Measurements from ENCODE around the gene MVK. TPM values are rescaled to one million over a fixed set of nuclear protein-coding genes. Genes with fewer than 3 reads are reported as not detected.

Gene MVK
- total RNA-seq, 4 donors from 2014 or later = 17.2 to 157 (median 25.4) TPM

- Histone ChIP-seq H3K27ac (no peak overlapping the region), H3K27me3 (no peaks in the 10 kb centered on the region), H3K4me3 (no peak overlapping the region), H3K36me3 (peaks cover 0 to 10% (median 4%) of the 10 kb centered on the region in 4 donors), H3K9me3 (no peaks in the 10 kb centered on the region), H3K4me1 (no peaks in the 10 kb centered on the region)
- intact Hi-C loops (cut with DNase I; ENCODE audit: low total_unique reads) (no loop called here), in situ Hi-C loops (cut with MboI; ENCODE audit: low pct_ligation_motif_present in 1 of 4, low pct_unique_long_range_greater_than_20kb in 1 of 4, low sequenced_read_pairs in 3 of 4) (no loop called here)
- DNase-seq = no peak
- 93 to 94% methylated on average over 3 to 8 of the region's 8 CpGs for WGBS, 2 donors (ENCODE audit: low coverage in 1 of 2)
- no peak for TF ChIP-seq EP300 (IDR thresholded peaks at IDR 0.05; ENCODE audit: low read depth)
- no peak for TF ChIP-seq POLR2A (IDR thresholded peaks at IDR 0.05)
- no peak for TF ChIP-seq POLR2AphosphoS5 (IDR thresholded peaks at IDR 0.05)
- TF ChIP-seq, protein P1, sequence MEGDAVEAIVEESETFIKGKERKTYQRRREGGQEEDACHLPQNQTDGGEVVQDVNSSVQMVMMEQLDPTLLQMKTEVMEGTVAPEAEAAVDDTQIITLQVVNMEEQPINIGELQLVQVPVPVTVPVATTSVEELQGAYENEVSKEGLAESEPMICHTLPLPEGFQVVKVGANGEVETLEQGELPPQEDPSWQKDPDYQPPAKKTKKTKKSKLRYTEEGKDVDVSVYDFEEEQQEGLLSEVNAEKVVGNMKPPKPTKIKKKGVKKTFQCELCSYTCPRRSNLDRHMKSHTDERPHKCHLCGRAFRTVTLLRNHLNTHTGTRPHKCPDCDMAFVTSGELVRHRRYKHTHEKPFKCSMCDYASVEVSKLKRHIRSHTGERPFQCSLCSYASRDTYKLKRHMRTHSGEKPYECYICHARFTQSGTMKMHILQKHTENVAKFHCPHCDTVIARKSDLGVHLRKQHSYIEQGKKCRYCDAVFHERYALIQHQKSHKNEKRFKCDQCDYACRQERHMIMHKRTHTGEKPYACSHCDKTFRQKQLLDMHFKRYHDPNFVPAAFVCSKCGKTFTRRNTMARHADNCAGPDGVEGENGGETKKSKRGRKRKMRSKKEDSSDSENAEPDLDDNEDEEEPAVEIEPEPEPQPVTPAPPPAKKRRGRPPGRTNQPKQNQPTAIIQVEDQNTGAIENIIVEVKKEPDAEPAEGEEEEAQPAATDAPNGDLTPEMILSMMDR (IDR thresholded peaks at IDR 0.05) = no peak
These were observed 8.3 kb downstream of the MVK start for GRCh38 chr12:109581856-109582255.

GRCh38 chr12:109582636-109583035 lies 9.0 kb downstream of the MVK start:
- no peaks in the 10 kb centered on the region for H3K27me3 ChIP-seq
- H3K36me3 ChIP-seq = peaks cover 0 to 8% (median 2%) of the 10 kb centered on the region in 4 donors
- no peaks in the 10 kb centered on the region for H3K9me3 ChIP-seq
- H3K4me1 ChIP-seq = no peaks in the 10 kb centered on the region
- WGBS, 2 donors (ENCODE audit: low coverage in 1 of 2) = 80 to 86% methylated on average over 1 to 5 of the region's 5 CpGs
- TF ChIP-seq POLR2AphosphoS5 (IDR thresholded peaks at IDR 0.05) (no peak), EP300 (IDR thresholded peaks at IDR 0.05; ENCODE audit: low read depth) (no peak), POLR2A (IDR thresholded peaks at IDR 0.05) (no peak)
- TF ChIP-seq, protein P1 (IDR thresholded peaks at IDR 0.05) = no peak
- no peak overlapping the region for H3K4me3 ChIP-seq
- intact Hi-C loops (cut with DNase I; ENCODE audit: low total_unique reads) (no loop called here), in situ Hi-C loops (cut with MboI; ENCODE audit: low pct_ligation_motif_present in 1 of 4, low pct_unique_long_range_greater_than_20kb in 1 of 4, low sequenced_read_pairs in 3 of 4) (no loop called here)
- no peak for DNase-seq
- H3K27ac ChIP-seq = no peak overlapping the region

DNA sequence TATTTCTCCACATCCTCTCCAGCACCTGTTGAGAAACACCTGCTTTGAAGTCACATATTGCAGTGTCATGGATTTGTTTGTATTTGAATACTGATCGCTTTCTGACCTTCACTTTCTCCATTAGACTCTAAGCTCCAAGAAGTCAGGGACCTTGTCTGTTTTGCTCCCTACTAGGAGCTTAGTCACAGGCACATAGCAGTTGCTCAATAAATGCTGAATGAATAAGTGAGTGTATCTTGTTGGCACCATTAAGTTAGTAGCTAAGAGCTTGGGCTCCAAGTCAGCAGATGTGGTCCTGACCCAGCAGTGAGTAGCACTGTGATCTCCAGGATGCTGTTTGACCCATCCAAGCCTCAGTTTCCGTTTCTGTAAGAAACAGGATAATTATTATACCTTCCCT lies 10.1 kb downstream of the MVK start:
- DNase-seq = no peak
- Histone ChIP-seq H3K9me3 (no peaks in the 10 kb centered on the region), H3K4me1 (no peaks in the 10 kb centered on the region), H3K4me3 (no peak overlapping the region), H3K36me3 (peaks cover 0 to 3% (median under 1%) of the 10 kb centered on the region in 4 donors), H3K27ac (no peak overlapping the region), H3K27me3 (no peaks in the 10 kb centered on the region)
- TF ChIP-seq POLR2A (IDR thresholded peaks at IDR 0.05) (no peak), EP300 (IDR thresholded peaks at IDR 0.05; ENCODE audit: low read depth) (no peak), POLR2AphosphoS5 (IDR thresholded peaks at IDR 0.05) (no peak)
- TF ChIP-seq, protein P1 (IDR thresholded peaks at IDR 0.05) = no peak
- intact Hi-C loops (cut with DNase I; ENCODE audit: low total_unique reads) (no loop called here), in situ Hi-C loops (cut with MboI; ENCODE audit: low pct_ligation_motif_present in 1 of 4, low pct_unique_long_range_greater_than_20kb in 1 of 4, low sequenced_read_pairs in 3 of 4) (no loop called here)
- 92 to 96% methylated on average over 2 of the region's 2 CpGs for WGBS, 2 donors (ENCODE audit: low coverage in 1 of 2)

GRCh38 chr12:109586385-109587296 lies 13.0 kb downstream of the MVK start:
- 89% methylated on average over 9 of the region's 10 CpGs; no CpG with 5 or more reads in 1 of the 2 donors for WGBS, 2 donors (ENCODE audit: low coverage in 1 of 2)
- H3K36me3 ChIP-seq = no peaks in the 10 kb centered on the region
- DNase-seq = no peak

More at GRCh38 chr12:109586385-109587296, 13.0 kb downstream of the MVK start:
- TF ChIP-seq POLR2AphosphoS5 (IDR thresholded peaks at IDR 0.05) (no peak), EP300 (IDR thresholded peaks at IDR 0.05; ENCODE audit: low read depth) (no peak), POLR2A (IDR thresholded peaks at IDR 0.05) (no peak)
- TF ChIP-seq, protein P1 (IDR thresholded peaks at IDR 0.05) = no peak
- Histone ChIP-seq H3K4me3 (no peak overlapping the region), H3K27ac (no peak overlapping the region), H3K4me1 (no peaks in the 10 kb centered on the region), H3K27me3 (no peaks in the 10 kb centered on the region), H3K9me3 (no peaks in the 10 kb centered on the region)
- intact Hi-C loops (cut with DNase I; ENCODE audit: low total_unique reads) (no loop called here), in situ Hi-C loops (cut with MboI; ENCODE audit: low pct_ligation_motif_present in 1 of 4, low pct_unique_long_range_greater_than_20kb in 1 of 4, low sequenced_read_pairs in 3 of 4) (no loop called here)
